ENCODE measurements around the gene ST6GAL1.

DNA sequence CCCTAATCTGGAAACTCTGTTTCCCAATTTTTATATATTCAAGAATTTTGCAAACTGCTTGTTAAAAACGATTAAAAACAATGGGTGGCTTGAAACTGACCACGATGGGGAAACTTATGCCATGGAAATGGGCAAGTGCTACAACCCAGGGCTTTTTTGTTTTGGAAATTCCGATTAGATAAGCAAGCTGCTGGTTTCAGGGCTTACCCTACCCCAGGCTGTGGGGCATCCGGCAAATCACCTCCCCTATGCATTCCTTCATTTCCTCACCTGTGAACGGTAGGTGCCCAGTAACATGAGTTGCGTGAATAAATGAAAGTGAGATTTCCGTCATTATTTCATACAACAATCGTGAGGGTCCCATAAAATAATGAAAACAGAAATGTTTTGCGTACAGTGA lies 34.3 kb downstream of the ST6GAL1 start:
- no peak for TF ChIP-seq POLR2A (IDR thresholded peaks at IDR 0.05; ENCODE audit: extremely low read depth, insufficient read length)
- TF ChIP-seq, protein P1, sequence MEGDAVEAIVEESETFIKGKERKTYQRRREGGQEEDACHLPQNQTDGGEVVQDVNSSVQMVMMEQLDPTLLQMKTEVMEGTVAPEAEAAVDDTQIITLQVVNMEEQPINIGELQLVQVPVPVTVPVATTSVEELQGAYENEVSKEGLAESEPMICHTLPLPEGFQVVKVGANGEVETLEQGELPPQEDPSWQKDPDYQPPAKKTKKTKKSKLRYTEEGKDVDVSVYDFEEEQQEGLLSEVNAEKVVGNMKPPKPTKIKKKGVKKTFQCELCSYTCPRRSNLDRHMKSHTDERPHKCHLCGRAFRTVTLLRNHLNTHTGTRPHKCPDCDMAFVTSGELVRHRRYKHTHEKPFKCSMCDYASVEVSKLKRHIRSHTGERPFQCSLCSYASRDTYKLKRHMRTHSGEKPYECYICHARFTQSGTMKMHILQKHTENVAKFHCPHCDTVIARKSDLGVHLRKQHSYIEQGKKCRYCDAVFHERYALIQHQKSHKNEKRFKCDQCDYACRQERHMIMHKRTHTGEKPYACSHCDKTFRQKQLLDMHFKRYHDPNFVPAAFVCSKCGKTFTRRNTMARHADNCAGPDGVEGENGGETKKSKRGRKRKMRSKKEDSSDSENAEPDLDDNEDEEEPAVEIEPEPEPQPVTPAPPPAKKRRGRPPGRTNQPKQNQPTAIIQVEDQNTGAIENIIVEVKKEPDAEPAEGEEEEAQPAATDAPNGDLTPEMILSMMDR (IDR thresholded peaks at IDR 0.05; ENCODE audit: low read depth, low read length): no peak

All from NB4 (cell line).